Smooth muscle cell (in vitro differentiated cells): ENCODE measurements around the gene STIM2. TPM values are rescaled to one million over a fixed set of nuclear protein-coding genes. Genes with fewer than 3 reads are reported as not detected.

ENCODE experiments used
- DNase-seq: peaks from one replicate; lab custom pipeline; 2025; ENCODE audit not compliant: unreplicated experiment; lab: John Stamatoyannopoulos, UW
- H2AFZ ChIP-seq: fragments of 200-600 bp; sonication (generic); 2 replicates; pipeline ENCODE4 v1.6.0; 2016; ENCODE audit warnings: antibody characterized with exemption, low read depth, mild to moderate bottlenecking
- H3F3A ChIP-seq: fragments of 200-600 bp; sonication (generic); 2 replicates; pipeline ENCODE4 v1.6.0; 2017; ENCODE audit warnings: antibody characterized with exemption, low read depth
- H3K27ac ChIP-seq: fragments of 200-600 bp; sonication (generic); 2 replicates; pipeline ENCODE4 v1.5.1; 2016; ENCODE audit warnings: low read depth, mild to moderate bottlenecking
- H3K27me3 ChIP-seq: fragments of 200-600 bp; sonication (generic); 2 replicates; pipeline ENCODE4 v1.6.1; 2016; ENCODE audit warnings: low read depth, mild to moderate bottlenecking
- H3K36me3 ChIP-seq: fragments of 200-600 bp; sonication (generic); 2 replicates; pipeline ENCODE4 v1.5.1; 2016; ENCODE audit warnings: low read depth
- H3K4me1 ChIP-seq: fragments of 200-600 bp; sonication (generic); 2 replicates; pipeline ENCODE4 v1.5.1; 2016; ENCODE audit warnings: low read depth
- H3K4me2 ChIP-seq: fragments of 200-600 bp; sonication (generic); 2 replicates; pipeline ENCODE4 v1.6.0; 2016; ENCODE audit warnings: mild to moderate bottlenecking
- H3K4me3 ChIP-seq: fragments of 200-600 bp; sonication (generic); 2 replicates; pipeline ENCODE4 v1.5.1; 2016; ENCODE audit warnings: mild to moderate bottlenecking
- H3K79me2 ChIP-seq: fragments of 200-600 bp; sonication (generic); 2 replicates; pipeline ENCODE4 v1.6.0; 2016; ENCODE audit warnings: low read depth, mild to moderate bottlenecking
- H3K9ac ChIP-seq: fragments of 200-600 bp; sonication (generic); 2 replicates; pipeline ENCODE4 v1.6.0; 2016; ENCODE audit warnings: low read depth
- H3K9me3 ChIP-seq: fragments of 200-600 bp; sonication (generic); replicated peaks from 2 replicates; pipeline ENCODE4 v1.5.1; 2016; ENCODE audit warnings: low read depth
- H4K20me1 ChIP-seq: fragments of 200-600 bp; sonication (generic); 2 replicates; pipeline ENCODE4 v1.6.0; 2016; ENCODE audit warnings: low read depth
- WGBS: methylation state at CpG from one replicate; pipeline ENCODE4 v1.1.7; 2016; ENCODE audit warnings: low lambda C conversion rate; 5-methylcytosine and 5-hydroxymethylcytosine counted together
- polyA plus RNA-seq: library from polyadenylated mRNA; unstranded; fragments of >200 nt; fragmentation: Nextera tagmentation; extraction: Ambion mirVana; gene quantifications from 2 replicates; pipeline ENCODE4 v1.2.1, GENCODE V29; 2016
- total RNA-seq: library from RNA; depleted of rRNA; stranded (reverse); fragments of >200 nt; gene quantifications from 2 replicates; pipeline ENCODE4 v1.2.3, GENCODE V29; 2014
- TF ChIP-seq, protein P1 (sequence below): fragments of 200-600 bp; sonication (generic); IDR thresholded peaks from 2 replicates; pipeline ENCODE4 v1.5.1; 2017; ENCODE audit warnings: borderline replicate concordance, mild to moderate bottlenecking, antibody characterized with exemption; ENCODE audit not compliant: insufficient read depth, poor library complexity, severe bottlenecking

STIM2 gene
- total and polyA plus RNA-seq, 2 experiments from 2014 or later: 31.0 to 69.0 TPM

DNA sequence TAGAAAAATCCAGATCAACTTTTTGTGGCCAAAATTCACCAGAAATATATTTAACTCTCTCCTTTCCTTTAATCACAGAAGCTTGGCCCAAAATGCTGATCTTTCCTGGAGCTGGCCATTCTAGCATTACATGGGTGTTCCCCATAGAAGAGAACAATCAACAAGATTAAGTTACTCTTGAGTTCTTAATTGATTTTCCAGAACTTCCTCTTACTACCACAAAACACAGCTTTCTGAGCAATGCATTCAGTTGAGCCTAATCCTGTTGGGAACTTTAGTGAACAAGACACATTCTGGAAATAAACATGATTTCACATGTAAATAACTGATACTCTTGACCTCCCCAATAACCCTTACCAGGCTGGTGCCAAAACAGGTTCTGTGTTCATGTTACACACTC lies 45.4 kb upstream of the STIM2 start:
- no peaks in the 10 kb centered on the region for H3K36me3 ChIP-seq
- no peak overlapping the region for H3K4me3 ChIP-seq
- H3K4me1 ChIP-seq: no peaks in the 10 kb centered on the region
- H3K27me3 ChIP-seq: no peaks in the 10 kb centered on the region
- no peak overlapping the region for H2AFZ ChIP-seq
- DNase-seq: no peak
- no peak overlapping the region for H3K9ac ChIP-seq
- no peaks in the 10 kb centered on the region for H3K9me3 ChIP-seq
- H3K27ac ChIP-seq: peak overlapping the region; percentile 46
- H4K20me1 ChIP-seq: no peaks in the 10 kb centered on the region
- no peaks in the 10 kb centered on the region for H3F3A ChIP-seq
- no peak overlapping the region for H3K4me2 ChIP-seq
- H3K79me2 ChIP-seq: no peaks in the 10 kb centered on the region
- TF ChIP-seq, protein P1, sequence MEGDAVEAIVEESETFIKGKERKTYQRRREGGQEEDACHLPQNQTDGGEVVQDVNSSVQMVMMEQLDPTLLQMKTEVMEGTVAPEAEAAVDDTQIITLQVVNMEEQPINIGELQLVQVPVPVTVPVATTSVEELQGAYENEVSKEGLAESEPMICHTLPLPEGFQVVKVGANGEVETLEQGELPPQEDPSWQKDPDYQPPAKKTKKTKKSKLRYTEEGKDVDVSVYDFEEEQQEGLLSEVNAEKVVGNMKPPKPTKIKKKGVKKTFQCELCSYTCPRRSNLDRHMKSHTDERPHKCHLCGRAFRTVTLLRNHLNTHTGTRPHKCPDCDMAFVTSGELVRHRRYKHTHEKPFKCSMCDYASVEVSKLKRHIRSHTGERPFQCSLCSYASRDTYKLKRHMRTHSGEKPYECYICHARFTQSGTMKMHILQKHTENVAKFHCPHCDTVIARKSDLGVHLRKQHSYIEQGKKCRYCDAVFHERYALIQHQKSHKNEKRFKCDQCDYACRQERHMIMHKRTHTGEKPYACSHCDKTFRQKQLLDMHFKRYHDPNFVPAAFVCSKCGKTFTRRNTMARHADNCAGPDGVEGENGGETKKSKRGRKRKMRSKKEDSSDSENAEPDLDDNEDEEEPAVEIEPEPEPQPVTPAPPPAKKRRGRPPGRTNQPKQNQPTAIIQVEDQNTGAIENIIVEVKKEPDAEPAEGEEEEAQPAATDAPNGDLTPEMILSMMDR: no peak

DNA sequence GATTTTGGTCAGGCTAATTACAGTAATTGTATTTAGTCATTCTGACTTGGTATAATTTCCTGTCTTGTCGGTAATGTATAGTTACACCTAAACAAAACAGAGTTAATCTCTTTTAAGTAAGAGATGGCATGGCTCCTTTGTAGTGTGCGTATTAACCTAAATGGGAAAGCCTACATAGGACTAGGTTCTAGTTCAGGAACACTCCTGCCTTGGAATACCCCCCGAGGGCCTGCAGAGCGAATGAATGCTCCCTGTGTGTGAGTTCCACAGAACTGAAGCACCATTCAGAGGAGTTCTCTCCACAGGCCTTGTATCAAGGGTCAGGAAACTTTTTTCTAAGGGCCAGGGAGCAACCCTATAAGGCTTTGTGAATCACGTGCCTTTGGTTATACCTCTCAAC lies 44.9 kb upstream of the STIM2 start:
- H3K36me3 ChIP-seq: no peaks in the 10 kb centered on the region

DNA sequence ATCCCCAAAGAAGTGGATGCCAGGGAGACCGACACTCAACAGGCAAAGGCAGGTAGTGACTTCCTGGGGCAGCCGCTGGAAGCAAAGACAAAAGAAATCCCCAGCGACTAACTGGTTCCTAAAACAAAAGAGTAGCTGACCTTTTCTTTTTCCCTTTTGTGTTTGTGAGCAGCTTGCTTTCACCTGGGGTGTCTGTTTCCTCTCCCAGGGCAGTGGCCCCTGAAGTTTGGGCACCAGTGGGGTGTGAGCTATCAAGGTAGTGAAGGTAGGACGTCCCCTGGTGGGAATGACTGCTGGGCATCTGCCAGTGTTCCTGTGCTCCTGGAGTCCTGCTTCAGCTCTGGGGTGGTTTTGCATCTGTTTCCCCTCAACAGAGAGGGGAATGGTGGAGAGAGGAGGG lies 41.6 kb upstream of the STIM2 start:
- DNase-seq: no peak
- TF ChIP-seq, protein P1: no peak
- no peaks in the 10 kb centered on the region for H4K20me1 ChIP-seq
- H3K9ac ChIP-seq: no peak overlapping the region
- H2AFZ ChIP-seq: no peak overlapping the region
- no peak overlapping the region for H3K27ac ChIP-seq
- WGBS: 77% methylated on average over 4 of the region's 4 CpGs
- H3K79me2 ChIP-seq: no peaks in the 10 kb centered on the region
- no peaks in the 10 kb centered on the region for H3K9me3 ChIP-seq
- H3K27me3 ChIP-seq: no peaks in the 10 kb centered on the region
- H3K36me3 ChIP-seq: no peaks in the 10 kb centered on the region
- no peaks in the 10 kb centered on the region for H3K4me1 ChIP-seq
- no peaks in the 10 kb centered on the region for H3F3A ChIP-seq
- H3K4me3 ChIP-seq: no peak overlapping the region
- no peak overlapping the region for H3K4me2 ChIP-seq

More for the DNA sequence above, 44.9 kb upstream of the STIM2 start:
- no peak for DNase-seq
- Histone ChIP-seq H3K27ac (peak overlapping the region; percentile 3), H4K20me1 (no peaks in the 10 kb centered on the region), H3K27me3 (no peaks in the 10 kb centered on the region), H2AFZ (no peak overlapping the region), H3K4me1 (no peaks in the 10 kb centered on the region), H3K4me2 (no peak overlapping the region), H3K9me3 (no peaks in the 10 kb centered on the region), H3F3A (no peaks in the 10 kb centered on the region), H3K9ac (no peak overlapping the region), H3K79me2 (no peaks in the 10 kb centered on the region), H3K4me3 (no peak overlapping the region)
- TF ChIP-seq, protein P1: no peak
- 71% methylated on average over 5 of the region's 5 CpGs for WGBS

DNA sequence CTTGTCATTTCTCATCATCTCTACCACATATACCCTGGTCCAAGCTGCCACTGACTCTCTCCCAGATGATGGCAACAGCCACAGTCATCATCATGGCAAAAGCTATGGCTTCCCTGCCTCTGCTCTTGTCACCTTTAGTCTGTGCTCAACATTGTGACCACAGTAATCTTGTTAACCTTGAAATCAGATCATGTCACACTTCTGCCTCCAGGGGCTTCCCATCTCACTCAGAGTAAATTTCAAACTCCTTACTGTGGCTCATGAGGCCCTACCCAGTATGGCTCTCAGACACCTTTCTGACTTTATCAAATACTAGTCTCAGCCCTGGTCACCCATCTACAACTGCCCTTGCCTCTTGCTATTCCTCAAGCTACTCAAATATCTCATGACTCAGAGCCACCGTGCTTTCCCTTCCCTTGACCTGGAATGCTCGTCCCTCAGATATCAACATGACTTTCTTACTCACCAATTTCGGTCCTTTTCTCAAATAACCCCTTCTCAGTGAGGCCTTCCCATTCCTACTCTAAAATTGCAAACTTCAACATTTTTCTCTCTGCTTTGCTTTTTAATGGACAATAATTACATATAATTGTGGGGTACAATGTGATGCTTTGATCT lies 41.1 kb upstream of the STIM2 start:
- no peaks in the 10 kb centered on the region for H3K79me2 ChIP-seq
- H3K9ac ChIP-seq: no peak overlapping the region
- H3K4me2 ChIP-seq: no peak overlapping the region
- TF ChIP-seq, protein P1: no peak
- no peak overlapping the region for H3K4me3 ChIP-seq
- no peaks in the 10 kb centered on the region for H3K4me1 ChIP-seq
- H4K20me1 ChIP-seq: no peaks in the 10 kb centered on the region
- WGBS: 90% methylated on average over 3 of the region's 3 CpGs
- DNase-seq: no peak
- H2AFZ ChIP-seq: no peak overlapping the region
- no peaks in the 10 kb centered on the region for H3K36me3 ChIP-seq
- no peak overlapping the region for H3K27ac ChIP-seq
- no peaks in the 10 kb centered on the region for H3K9me3 ChIP-seq
- no peaks in the 10 kb centered on the region for H3K27me3 ChIP-seq
- H3F3A ChIP-seq: no peaks in the 10 kb centered on the region
